ENCODE data around the gene KSR1. TPM values are rescaled to one million over a fixed set of nuclear protein-coding genes. Genes with fewer than 3 reads are reported as not detected.
A peak's percentile ranks its signal among the peaks of the same experiment; 100 is the strongest.

KSR1 gene
- total and polyA plus RNA-seq, 2 donors (not counting 1 experiment from before 2014, with no cell fraction given), result 5.3 to 10.1 TPM

- Histone ChIP-seq H4K20me1 (ENCODE audit: control insufficient read depth, extremely low read depth, insufficient read depth, low read length) (peaks cover 2% of the 10 kb centered on the region), H3K79me2 (ENCODE audit: control insufficient read depth, insufficient read depth, low read length) (no peaks in the 10 kb centered on the region)
- no peak for TF ChIP-seq EZH2 (IDR thresholded peaks at IDR 0.05; ENCODE audit: low read length, missing control alignments)
- TF ChIP-seq, protein P1, sequence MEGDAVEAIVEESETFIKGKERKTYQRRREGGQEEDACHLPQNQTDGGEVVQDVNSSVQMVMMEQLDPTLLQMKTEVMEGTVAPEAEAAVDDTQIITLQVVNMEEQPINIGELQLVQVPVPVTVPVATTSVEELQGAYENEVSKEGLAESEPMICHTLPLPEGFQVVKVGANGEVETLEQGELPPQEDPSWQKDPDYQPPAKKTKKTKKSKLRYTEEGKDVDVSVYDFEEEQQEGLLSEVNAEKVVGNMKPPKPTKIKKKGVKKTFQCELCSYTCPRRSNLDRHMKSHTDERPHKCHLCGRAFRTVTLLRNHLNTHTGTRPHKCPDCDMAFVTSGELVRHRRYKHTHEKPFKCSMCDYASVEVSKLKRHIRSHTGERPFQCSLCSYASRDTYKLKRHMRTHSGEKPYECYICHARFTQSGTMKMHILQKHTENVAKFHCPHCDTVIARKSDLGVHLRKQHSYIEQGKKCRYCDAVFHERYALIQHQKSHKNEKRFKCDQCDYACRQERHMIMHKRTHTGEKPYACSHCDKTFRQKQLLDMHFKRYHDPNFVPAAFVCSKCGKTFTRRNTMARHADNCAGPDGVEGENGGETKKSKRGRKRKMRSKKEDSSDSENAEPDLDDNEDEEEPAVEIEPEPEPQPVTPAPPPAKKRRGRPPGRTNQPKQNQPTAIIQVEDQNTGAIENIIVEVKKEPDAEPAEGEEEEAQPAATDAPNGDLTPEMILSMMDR (conservative IDR thresholded peaks at IDR 0.05 in 1 of 2, IDR thresholded peaks at IDR 0.05 in 1 of 2; ENCODE audit: low read depth in 1 of 2, low read length in 2 of 2), result no peak
These were observed 10.6 kb downstream of the KSR1 start for GRCh38 chr17:27466743-27467375.

DNA sequence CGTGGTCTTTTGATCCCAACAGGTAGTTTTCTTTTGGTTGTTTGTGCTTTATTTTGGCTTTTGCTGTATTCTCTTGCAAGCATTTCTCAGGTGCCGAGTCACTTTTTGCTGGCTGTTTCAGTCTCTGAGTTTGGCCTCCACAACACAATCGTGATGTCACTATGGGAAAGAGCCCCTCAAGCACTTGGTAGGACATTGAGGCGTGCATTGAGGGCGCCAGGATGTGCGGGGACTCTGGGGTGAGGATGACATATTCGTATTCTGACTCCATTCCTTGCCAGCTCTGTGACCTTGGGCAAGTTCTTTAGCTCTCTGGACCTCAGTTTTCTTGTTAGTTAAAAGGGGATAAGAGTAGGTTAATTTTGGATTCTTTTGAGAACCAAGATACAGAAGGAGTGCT, 13.0 kb downstream of the KSR1 start:
- H3K4me1 ChIP-seq (ENCODE audit: control insufficient read depth, extremely low read depth, insufficient read depth, low read length), result no peaks in the 10 kb centered on the region
- no peak for TF ChIP-seq EZH2 (IDR thresholded peaks at IDR 0.05; ENCODE audit: low read length, missing control alignments)
- TF ChIP-seq, protein P1 (conservative IDR thresholded peaks at IDR 0.05 in 1 of 2, IDR thresholded peaks at IDR 0.05 in 1 of 2; ENCODE audit: low read depth in 1 of 2, low read length in 2 of 2), result no peak
- no peak overlapping the region for H3K9ac ChIP-seq (ENCODE audit: insufficient read depth, low read length)
- H3K4me2 ChIP-seq (ENCODE audit: extremely low read depth, insufficient read depth, low read length), result no peak overlapping the region
- H2AFZ ChIP-seq (ENCODE audit: low read length), result no peak overlapping the region
- no peaks in the 10 kb centered on the region for H3K79me2 ChIP-seq (ENCODE audit: control insufficient read depth, insufficient read depth, low read length)
- H4K20me1 ChIP-seq (ENCODE audit: control insufficient read depth, extremely low read depth, insufficient read depth, low read length), result peaks cover 2% of the 10 kb centered on the region
- no peaks in the 10 kb centered on the region for H3K36me3 ChIP-seq (ENCODE audit: control insufficient read depth, insufficient read depth, low read length)
- H3K4me3 ChIP-seq (replicated peaks in 1 of 4; ENCODE audit: control extremely low read depth in 1 of 4, insufficient read depth in 1 of 4, low read depth in 3 of 4, low read length in 4 of 4), result no peak overlapping the region
- no peak overlapping the region for H3K27ac ChIP-seq (ENCODE audit: insufficient read depth, low read length)
- no peak for DNase-seq (ENCODE audit: low read depth in 2 of 2)
- no peaks in the 10 kb centered on the region for H3K9me3 ChIP-seq (ENCODE audit: control insufficient read depth, insufficient read depth, low read depth, low read length)
- peaks cover 4% of the 10 kb centered on the region for H3K27me3 ChIP-seq (ENCODE audit: control insufficient read depth, insufficient read depth, low read length)

More at GRCh38 chr17:27466743-27467375, 10.6 kb downstream of the KSR1 start:
- DNase-seq (ENCODE audit: low read depth in 2 of 2), result no peak
- Histone ChIP-seq H3K36me3 (ENCODE audit: control insufficient read depth, insufficient read depth, low read length) (no peaks in the 10 kb centered on the region), H2AFZ (ENCODE audit: low read length) (no peak overlapping the region), H3K4me2 (ENCODE audit: extremely low read depth, insufficient read depth, low read length) (no peak overlapping the region), H3K9ac (ENCODE audit: insufficient read depth, low read length) (no peak overlapping the region), H3K27me3 (ENCODE audit: control insufficient read depth, insufficient read depth, low read length) (peaks cover 4% of the 10 kb centered on the region), H3K4me1 (ENCODE audit: control insufficient read depth, extremely low read depth, insufficient read depth, low read length) (no peaks in the 10 kb centered on the region), H3K9me3 (ENCODE audit: control insufficient read depth, insufficient read depth, low read depth, low read length) (no peaks in the 10 kb centered on the region), H3K27ac (ENCODE audit: insufficient read depth, low read length) (no peak overlapping the region), H3K4me3 (replicated peaks in 1 of 4; ENCODE audit: control extremely low read depth in 1 of 4, insufficient read depth in 1 of 4, low read depth in 3 of 4, low read length in 4 of 4) (no peak overlapping the region)

DNA sequence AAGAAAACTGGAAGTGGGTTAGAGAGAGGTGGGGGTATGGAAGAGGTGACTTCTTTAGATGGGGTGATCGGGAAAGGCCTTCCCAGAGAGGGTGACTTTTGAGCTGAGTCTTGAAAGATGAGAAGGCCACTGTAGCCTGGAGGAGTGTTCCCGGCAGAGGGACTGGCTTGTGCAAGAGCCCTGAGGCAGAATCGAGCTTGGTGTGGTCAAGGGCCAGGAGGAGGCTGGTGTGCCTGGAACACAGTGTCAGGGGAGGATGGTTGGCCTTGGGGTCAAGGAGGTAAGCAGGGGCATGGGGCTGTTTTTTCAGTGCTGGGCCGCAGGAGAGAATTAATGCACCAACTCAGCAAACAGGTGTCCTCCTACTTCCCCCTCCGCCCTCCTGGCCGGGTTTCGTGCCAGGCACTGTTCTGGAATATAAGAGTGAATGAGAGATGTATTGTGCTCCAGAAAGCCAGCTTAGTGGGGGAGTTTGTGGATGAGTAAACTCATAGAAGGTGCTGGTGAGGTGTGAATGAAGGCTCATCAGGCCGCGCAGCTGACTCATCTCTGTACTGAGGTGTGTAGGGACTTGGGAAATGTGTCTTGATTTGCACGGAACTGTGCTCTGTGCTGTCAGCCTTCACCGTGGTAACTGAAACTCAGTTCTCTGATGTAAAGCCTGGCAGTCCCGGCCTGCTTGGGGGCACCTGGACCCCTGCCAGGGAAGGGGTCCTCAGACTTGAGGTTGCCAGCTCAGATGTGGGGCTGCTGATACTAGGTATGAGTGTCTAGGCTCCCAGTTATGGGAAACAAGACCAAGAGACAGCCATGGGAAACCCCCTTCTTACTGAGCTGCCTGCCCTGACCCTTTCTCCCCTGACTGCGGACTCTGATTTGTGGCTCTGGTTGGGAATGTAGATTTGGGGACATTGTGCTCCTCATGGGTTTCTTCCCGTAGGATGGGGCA, 15.3 kb downstream of the KSR1 start:
- peaks cover 4% of the 10 kb centered on the region for H3K27me3 ChIP-seq (ENCODE audit: control insufficient read depth, insufficient read depth, low read length)
- no peak overlapping the region for H2AFZ ChIP-seq (ENCODE audit: low read length)
- no peaks in the 10 kb centered on the region for H3K9me3 ChIP-seq (ENCODE audit: control insufficient read depth, insufficient read depth, low read depth, low read length)

More for the DNA sequence above, 15.3 kb downstream of the KSR1 start:
- Histone ChIP-seq H3K79me2 (ENCODE audit: control insufficient read depth, insufficient read depth, low read length) (no peaks in the 10 kb centered on the region), H4K20me1 (ENCODE audit: control insufficient read depth, extremely low read depth, insufficient read depth, low read length) (peaks cover 2% of the 10 kb centered on the region), H3K27ac (ENCODE audit: insufficient read depth, low read length) (no peak overlapping the region), H3K9ac (ENCODE audit: insufficient read depth, low read length) (no peak overlapping the region), H3K4me1 (ENCODE audit: control insufficient read depth, extremely low read depth, insufficient read depth, low read length) (no peaks in the 10 kb centered on the region), H3K4me3 (replicated peaks in 1 of 4; ENCODE audit: control extremely low read depth in 1 of 4, insufficient read depth in 1 of 4, low read depth in 3 of 4, low read length in 4 of 4) (no peak overlapping the region), H3K36me3 (ENCODE audit: control insufficient read depth, insufficient read depth, low read length) (no peaks in the 10 kb centered on the region), H3K4me2 (ENCODE audit: extremely low read depth, insufficient read depth, low read length) (no peak overlapping the region)
- no peak for TF ChIP-seq EZH2 (IDR thresholded peaks at IDR 0.05; ENCODE audit: low read length, missing control alignments)
- TF ChIP-seq, protein P1 (conservative IDR thresholded peaks at IDR 0.05 in 1 of 2, IDR thresholded peaks at IDR 0.05 in 1 of 2; ENCODE audit: low read depth in 1 of 2, low read length in 2 of 2), result no peak
- peak in 1 of 2 donors; percentile 71 for DNase-seq (ENCODE audit: low read depth in 2 of 2)
